ENCODE data around the gene CFAP46. TPM values are rescaled to one million over a fixed set of nuclear protein-coding genes. Genes with fewer than 3 reads are reported as not detected.

CFAP46 gene
- total and polyA plus RNA-seq, 2 of the 4 experiments (the other 2 are of a cell fraction) = 1.3 to 1.8 TPM

DNA sequence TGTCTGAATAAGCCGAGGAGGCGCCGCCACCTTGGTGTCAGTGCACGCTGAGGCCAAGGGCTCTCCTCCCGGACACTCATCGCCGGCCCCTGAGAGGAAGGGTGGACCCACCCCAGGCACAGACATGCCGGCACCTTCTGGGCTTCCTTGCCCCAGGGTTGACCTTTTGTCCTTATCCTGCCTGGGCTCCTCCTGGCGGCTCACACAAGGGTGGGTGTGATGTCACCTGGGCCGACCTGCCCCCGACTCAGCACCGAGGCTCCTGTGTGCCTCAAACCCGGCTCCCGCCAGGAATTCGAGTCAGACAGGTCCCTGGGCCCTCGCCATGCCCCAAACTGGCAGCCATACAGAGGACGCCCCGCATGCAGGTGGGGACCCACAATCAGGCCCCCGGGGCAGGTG is 17.7 kb upstream of the CFAP46 start:
- no peak overlapping the region for H2BK120ac ChIP-seq (ENCODE audit: low read depth, low read length)
- no peak overlapping the region for H2AK9ac ChIP-seq (replicated peaks; ENCODE audit: low read depth, low read length, poor library complexity)
- H2BK5ac ChIP-seq (ENCODE audit: low read depth, low read length, poor library complexity, severe bottlenecking) = no peak overlapping the region
- WGBS, 2 experiments (ENCODE audit: extremely low coverage in 2 of 2, insufficient read length in 1 of 2) = 42% methylated on average over 14 of the region's 19 CpGs; no CpG with 5 or more reads in 1 of the 2 experiments
- no peak overlapping the region for H2AK5ac ChIP-seq (ENCODE audit: low read depth, low read length)
- no peak for TF ChIP-seq CEBPB (IDR thresholded peaks at IDR 0.05; ENCODE audit: low read depth, low read length)
- TF ChIP-seq ELK1 (IDR thresholded peaks at IDR 0.05; ENCODE audit: borderline replicate concordance, low read depth, low read length) = no peak
- no peak for TF ChIP-seq NFE2L2 (IDR thresholded peaks at IDR 0.05; ENCODE audit: low read depth, low read length)
- no peak for TF ChIP-seq RAD21 (IDR thresholded peaks at IDR 0.05; ENCODE audit: low read length)
- TF ChIP-seq POLR2A (IDR thresholded peaks at IDR 0.05; ENCODE audit: low read depth, low read length) = no peak
- no peak for TF ChIP-seq CTCF (conservative IDR thresholded peaks at IDR 0.05; ENCODE audit: low read depth, low read length)
- no peak for TF ChIP-seq CHD1 (IDR thresholded peaks at IDR 0.05; ENCODE audit: low read depth, low read length)
- no peak for TF ChIP-seq USF2 (IDR thresholded peaks at IDR 0.05; ENCODE audit: low read depth, low read length)
- TF ChIP-seq BHLHE40 (IDR thresholded peaks at IDR 0.05; ENCODE audit: low read depth, low read length) = no peak
- no peak for TF ChIP-seq FOS (IDR thresholded peaks at IDR 0.05; ENCODE audit: low read depth, low read length)
- TF ChIP-seq RFX5 (IDR thresholded peaks at IDR 0.05; ENCODE audit: low read depth, low read length) = no peak
- TF ChIP-seq MAZ (IDR thresholded peaks at IDR 0.05; ENCODE audit: borderline replicate concordance, low read depth, low read length) = no peak
- no peak for TF ChIP-seq RCOR1 (IDR thresholded peaks at IDR 0.05; ENCODE audit: insufficient replicate concordance, low read length)
- no peak for TF ChIP-seq SMC3 (IDR thresholded peaks at IDR 0.05; ENCODE audit: low read depth, low read length)
- no peak for TF ChIP-seq MAFK (IDR thresholded peaks at IDR 0.05; ENCODE audit: low read depth, low read length)
- no peak overlapping the region for H3K27ac ChIP-seq (ENCODE audit: insufficient read depth, low read length)
- in situ Hi-C loops (cut with MboI; ENCODE audit: low sequenced_read_pairs) = no loop called here
- H2AFZ ChIP-seq (replicated peaks; ENCODE audit: low read length, poor library complexity) = peak overlapping the region; percentile 21
- dilution Hi-C loops (cut with HindIII; ENCODE audit: low sequenced_read_pairs, unreplicated experiment) = no loop called here
- no TSS peak for BruUV-seq (replicated peaks)
- H3K4me3 ChIP-seq (ENCODE audit: insufficient read depth, low read depth, low read length) = no peak overlapping the region
- H3K9me1 ChIP-seq (ENCODE audit: insufficient read depth, low read length) = no peaks in the 10 kb centered on the region; the same call in 1 of the 2 replicates
- H3K27me3 ChIP-seq (ENCODE audit: control insufficient read depth, insufficient read depth, low read length) = peaks cover 23% of the 10 kb centered on the region
- no peak overlapping the region for H4K91ac ChIP-seq (ENCODE audit: insufficient read depth, low read depth, low read length)
- ATAC-seq (ENCODE audit: low read depth) (no peak), DNase-seq (no peak)
- no peak overlapping the region for H2BK20ac ChIP-seq (ENCODE audit: low read depth, low read length)
- H3K36me3 ChIP-seq (ENCODE audit: control insufficient read depth, insufficient read depth, low read length) = no peaks in the 10 kb centered on the region
- no peak overlapping the region for H3K4ac ChIP-seq (ENCODE audit: low read depth, low read length)
- peaks cover 1% of the 10 kb centered on the region; the same call in 1 of the 2 replicates for H3K9me3 ChIP-seq (ENCODE audit: control insufficient read depth, insufficient read depth, low read length)
- H4K8ac ChIP-seq (ENCODE audit: low read depth in 2 of 2, low read length in 2 of 2) = no peak overlapping the region
- no peak overlapping the region for H3K14ac ChIP-seq (replicated peaks; ENCODE audit: low read depth, low read length)
- H3K9ac ChIP-seq (ENCODE audit: low read depth, low read length) = no peak overlapping the region
- peaks cover 1% of the 10 kb centered on the region; the same call in 1 of the 2 replicates for H3K4me1 ChIP-seq (ENCODE audit: control insufficient read depth, insufficient read depth, low read length)
- no peak overlapping the region for H4K5ac ChIP-seq (ENCODE audit: low read depth, low read length)
- H3K79me1 ChIP-seq (ENCODE audit: low read depth in 1 of 2, low read length in 2 of 2) = no peaks in the 10 kb centered on the region
- H3K56ac ChIP-seq (ENCODE audit: extremely low read depth, insufficient read depth, low read length) = no peak overlapping the region
- no peaks in the 10 kb centered on the region for H4K20me1 ChIP-seq (ENCODE audit: insufficient read depth, low read length)
- H3K4me2 ChIP-seq (ENCODE audit: low read depth, low read length) = no peak overlapping the region
- CTCF ChIA-PET = no interaction called here
- POLR2A ChIA-PET (ENCODE audit: unreplicated experiment) = no interaction called here
- H2BK15ac ChIP-seq (ENCODE audit: low read depth, low read length) = no peak overlapping the region
- H3K23ac ChIP-seq (ENCODE audit: low read depth, low read length) = no peak overlapping the region
- intact Hi-C loops (cut with micrococcal nuclease) = no loop called here
- H3K18ac ChIP-seq (ENCODE audit: low read depth, low read length) = no peak overlapping the region
